NCI-H1048 (cell line): ENCODE data around the gene RAMP2.
"Not testable (repeated sequence)": the region's sequence is repeated elsewhere in the genome, so short reads cannot be mapped to it uniquely, and the experiment has no call there.

ENCODE experiments used
- DNase-seq: peaks from one replicate; lab custom pipeline; 2025; lab: John Stamatoyannopoulos, UW

Gene RAMP2

GRCh38 chr17:42760652-42761581 is at the start of gene RAMP2:
Gene RAMP2 (plus strand): TSS chr17:42761227. CDS start chr17:42761262, 35 bp downstream.
- DNase-seq, result no peak

GRCh38 chr17:42720996-42721583 is 39.9 kb upstream of the RAMP2 start:
- DNase-seq, result peak; percentile 46

GRCh38 chr17:42723636-42724035 is 37.4 kb upstream of the RAMP2 start:
- no peak for DNase-seq

- no peak for DNase-seq
These were observed 35.9 kb upstream of the RAMP2 start for GRCh38 chr17:42725143-42725542.

- no peak for DNase-seq
These were observed 20.3 kb upstream of the RAMP2 start for GRCh38 chr17:42740699-42741098.

- DNase-seq, result not testable (repeated sequence)
These were observed 18.1 kb upstream of the RAMP2 start for GRCh38 chr17:42742916-42743315.

- no peak for DNase-seq
These were observed 17.3 kb upstream of the RAMP2 start for GRCh38 chr17:42743595-42744282.

GRCh38 chr17:42744283-42744805 is 16.7 kb upstream of the RAMP2 start:
- no peak for DNase-seq

- DNase-seq, result peak; percentile 89
These were observed 16.0 kb upstream of the RAMP2 start, which contains the start of gene EZH1 for GRCh38 chr17:42744806-42745617. Gene EZH1 (minus strand): TSS chr17:42745040. CDS start chr17:42728941, 16,099 bp downstream.

- DNase-seq, result no peak
These were observed 12.7 kb upstream of the RAMP2 start for GRCh38 chr17:42748202-42748907.

- DNase-seq, result no peak
These were observed 11.9 kb upstream of the RAMP2 start for GRCh38 chr17:42748908-42749798.

GRCh38 chr17:42750739-42751344 is 10.2 kb upstream of the RAMP2 start:
- DNase-seq, result no peak

- no peak for DNase-seq
These were observed 9.4 kb upstream of the RAMP2 start for GRCh38 chr17:42751628-42752027.

- no peak for DNase-seq
These were observed 6.2 kb upstream of the RAMP2 start for GRCh38 chr17:42754782-42755181.

- DNase-seq, result no peak
These were observed 910 bp upstream of the RAMP2 start for GRCh38 chr17:42759982-42760651.

- no peak for DNase-seq
These were observed 611 bp downstream of the RAMP2 start for GRCh38 chr17:42761638-42762037.

GRCh38 chr17:42766124-42766523 is 5.1 kb downstream of the RAMP2 start:
- no peak for DNase-seq

GRCh38 chr17:42767512-42767911 is 6.5 kb downstream of the RAMP2 start:
- no peak for DNase-seq

- not testable (repeated sequence) for DNase-seq
These were observed 7.0 kb downstream of the RAMP2 start for GRCh38 chr17:42768006-42768405.
